GM12878 (cell line): ENCODE results near the gene SLC25A13. TPM values are rescaled to one million over a fixed set of nuclear protein-coding genes. Genes with fewer than 3 reads are reported as not detected.
"Not testable (repeated sequence)": the region's sequence is repeated elsewhere in the genome, so short reads cannot be mapped to it uniquely, and the experiment has no call there.

Source experiments
- ATAC-seq: fragments of 200-7000 bp; cut with Tn5 transposase; 3 replicates; pipeline ENCODE4 v1.9.1; 2020; ENCODE audit warnings: mild to moderate bottlenecking, moderate library complexity
- BruUV-seq: library from RNA; stranded (reverse); fragments of 400-500 nt; replicated peaks from 2 replicates; lab custom pipeline; 2021; lab: Mats Ljungman, UMichigan
- CTCF ChIA-PET: fragments of 300-600 bp; sonication (Branson Sonifier 250); formaldehyde crosslinking; extraction: SDS; loops from one replicate; lab custom pipeline; 2021; ENCODE audit warnings: inconsistent platforms; lab: Yijun Ruan, JAX
- POLR2A ChIA-PET: fragments of 350-600 bp; formaldehyde crosslinking; extraction: SDS; loops from one replicate; lab custom pipeline; 2021; ENCODE audit warnings: inconsistent platforms; lab: Charles Lee
- RAD21 ChIA-PET: fragments of 300-600 bp; sonication (Branson Sonifier 250); formaldehyde crosslinking; loops from one replicate; lab custom pipeline; 2023; ENCODE audit warnings: antibody characterized with exemption; ENCODE audit not compliant: unreplicated experiment; lab: Charles Lee
- SMC1A ChIA-PET: fragments of 300-600 bp; sonication (Branson Sonifier 250); formaldehyde crosslinking; loops from one replicate; lab custom pipeline; 2023; ENCODE audit not compliant: unreplicated experiment, uncharacterized antibody; lab: Charles Lee
- DNase-seq: peaks from one replicate; pipeline ENCODE4 v3.0.0-alpha.2; 2011; ENCODE audit warnings: low read depth, low spot score
- FAIRE-seq: peaks from 3 replicates; lab custom pipeline; 2011; peaks lifted over from hg19 to GRCh38; lab: Jason Lieb, UNC
- H2AFZ ChIP-seq: 2 replicates; pipeline ENCODE4 v1.6.0; 2011; ENCODE audit warnings: low read depth, low read length, control low read depth; ENCODE audit not compliant: control insufficient read depth
- H3K27ac ChIP-seq: 2 replicates; pipeline ENCODE4 v1.5.1; 2011; ENCODE audit warnings: control low read depth; ENCODE audit not compliant: control insufficient read depth, insufficient read depth
- H3K27me3 ChIP-seq, 2 experiments: replicated peaks in 1 of 2; 2 replicates each; pipeline versions ENCODE4 v1.6.0 to v1.6.1; 2011; ENCODE audit warnings: low read length in 1 of 2; ENCODE audit not compliant: control insufficient read depth in 2 of 2, insufficient read depth in 2 of 2
- H3K36me3 ChIP-seq, 2 experiments: 2 replicates each; pipeline ENCODE4 v1.5.1; 2011; ENCODE audit warnings: low read length in 1 of 2; ENCODE audit not compliant: control insufficient read depth in 2 of 2, insufficient read depth in 2 of 2
- H3K4me1 ChIP-seq: 2 replicates; pipeline ENCODE4 v1.6.1; 2011; ENCODE audit warnings: mild to moderate bottlenecking, low read length, moderate library complexity, mixed read lengths; ENCODE audit not compliant: control insufficient read depth, insufficient read depth
- H3K4me2 ChIP-seq: 2 replicates; pipeline ENCODE4 v1.6.0; 2011; ENCODE audit warnings: control low read depth; ENCODE audit not compliant: control insufficient read depth, insufficient read depth
- H3K4me3 ChIP-seq: fragments of 200-600 bp; sonication (generic); 2 replicates; pipeline ENCODE4 v1.5.1; 2016
- H3K79me2 ChIP-seq: 2 replicates; pipeline ENCODE4 v1.6.0; 2011; ENCODE audit warnings: low read length; ENCODE audit not compliant: control insufficient read depth, insufficient read depth
- H3K9ac ChIP-seq: 2 replicates; pipeline ENCODE4 v1.8.0; 2011; ENCODE audit warnings: low read length, control low read depth, mixed read lengths; ENCODE audit not compliant: control insufficient read depth, insufficient read depth
- H3K9me3 ChIP-seq: replicated peaks from 3 replicates; pipeline ENCODE4 v1.5.1; 2011; ENCODE audit warnings: mild to moderate bottlenecking, low read length; ENCODE audit not compliant: control insufficient read depth, insufficient read depth
- H4K20me1 ChIP-seq: 2 replicates; pipeline ENCODE4 v1.6.0; 2011; ENCODE audit not compliant: control insufficient read depth, insufficient read depth
- BCL3 ChIP-seq: IDR thresholded peaks from 2 replicates; pipeline ENCODE4 v1.6.1; 2011; ENCODE audit warnings: borderline replicate concordance, low read depth, mild to moderate bottlenecking, moderate library complexity, low read length; ENCODE audit not compliant: insufficient read depth, poor library complexity, severe bottlenecking
- BCLAF1 ChIP-seq: fragments of 450-650 bp; IDR thresholded peaks from 2 replicates; pipeline ENCODE4 v1.6.1; 2017; ENCODE audit warnings: antibody characterized with exemption, mild to moderate bottlenecking, moderate library complexity
- BMI1 ChIP-seq: fragments of 450-650 bp; IDR thresholded peaks from 2 replicates; pipeline ENCODE4 v1.6.1; 2016; ENCODE audit warnings: mild to moderate bottlenecking, moderate library complexity, borderline replicate concordance
- EP300 ChIP-seq, 2 experiments: fragments of 150-350 bp in 1 of 2; IDR thresholded peaks; 2 replicates each; pipeline ENCODE4 v1.6.1; 2011 to 2012; ENCODE audit warnings: low read depth in 2 of 2, low read length in 2 of 2, borderline replicate concordance in 1 of 2, improper control_type of control experiment in 1 of 2, inconsistent platforms in 1 of 2; ENCODE audit not compliant: control insufficient read depth in 1 of 2
- RFX5 ChIP-seq: IDR thresholded peaks from 2 replicates; pipeline ENCODE4 v1.6.1; 2011; ENCODE audit warnings: low read depth, low read length, improper control_type of control experiment
- SIX5 ChIP-seq: IDR thresholded peaks from 2 replicates; pipeline ENCODE4 v1.6.1; 2011; ENCODE audit warnings: mild to moderate bottlenecking, low read depth, low read length, moderate library complexity; ENCODE audit not compliant: severe bottlenecking
- SP1 ChIP-seq: IDR thresholded peaks from one replicate; pipeline ENCODE4 v1.6.1; 2011; ENCODE audit warnings: low read depth, low read length
- WGBS: methylation state at CpG from one replicate; pipeline ENCODE4 v1.1.6; 2016; ENCODE audit warnings: low lambda C conversion rate; ENCODE audit not compliant: insufficient replicate concordance, insufficient coverage; ENCODE audit errors: missing lambda C conversion rate; 5-methylcytosine and 5-hydroxymethylcytosine counted together
- in situ Hi-C: fragments of 300-500 bp; cut with MboI; formaldehyde crosslinking; loops from 9 replicates; pipeline ENCODE4 v1.14.3; 2018; ENCODE audit warnings: mixed read lengths
- intact Hi-C: fragments of 100-400 bp; cut with micrococcal nuclease; formaldehyde crosslinking; loops from one replicate; pipeline ENCODE4 v1.14.2; 2022; ENCODE audit not compliant: unreplicated experiment
- polyA plus RNA-seq, 11 experiments: library from polyadenylated mRNA; depleted of rRNA in 4 of 11; unstranded in 6 of 11; stranded (reverse) in 5 of 11; fragments of >200 nt; fragmentation: Nextera tagmentation in 4 of 11; fragmentation: Illumina TruSeq in 1 of 11; extraction: Ambion mirVana in 4 of 11; extraction: Trizol in 1 of 11; gene quantifications; 1 replicate in 1 of 11; 2 replicates in 10 of 11; pipeline versions ENCODE4 v1.2.1 to v1.2.3, GENCODE V29; 2011 to 2016; ENCODE audit warnings: inconsistent platforms in 2 of 11, missing spikeins in 2 of 11, low read depth in 1 of 11
- total RNA-seq, 4 experiments: library from RNA; depleted of rRNA in 3 of 4; stranded (reverse); fragments of >200 nt in 3 of 4; fragmentation: Illumina TruSeq in 1 of 4; extraction: Trizol in 1 of 4; gene quantifications; 2 replicates each; pipeline versions ENCODE4 v1.2.1 to v1.2.3, GENCODE V29; 2013 to 2021
- TF ChIP-seq, protein P1 (sequence below): fragments of 450-650 bp; IDR thresholded peaks from 2 replicates; pipeline ENCODE4 v1.6.1; 2017; ENCODE audit warnings: mild to moderate bottlenecking

Gene SLC25A13
- total and polyA plus RNA-seq, 10 of the 15 experiments (the other 5 are each of a cell fraction or from before 2014, with no cell fraction given) = 7.0 to 24.7 (median 18.6) TPM

DNA sequence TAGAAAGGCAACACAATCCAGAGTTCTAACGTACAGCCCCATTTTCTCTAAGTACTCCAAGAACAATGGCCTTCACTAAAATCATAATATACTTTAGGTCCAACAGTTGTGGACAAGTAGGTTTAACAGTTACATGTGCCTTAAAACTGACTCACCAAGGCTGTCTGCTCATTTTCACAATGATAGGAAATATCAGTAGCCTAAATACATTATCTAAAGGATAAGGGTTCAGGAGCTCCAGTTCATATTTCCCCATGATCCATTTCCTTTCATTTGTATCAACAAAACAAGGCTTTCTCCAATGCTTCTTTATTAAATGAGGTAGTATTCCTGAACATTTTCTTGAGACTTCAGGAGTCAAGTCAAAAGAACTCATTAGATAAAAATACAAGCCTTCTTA lies 164.0 kb downstream of the SLC25A13 start (continued):
- no peak for TF ChIP-seq EP300 (IDR thresholded peaks at IDR 0.05; ENCODE audit: borderline replicate concordance in 1 of 2, control insufficient read depth in 1 of 2, low read depth in 2 of 2, low read length in 2 of 2)
- no peak for TF ChIP-seq RFX5
- no peak for TF ChIP-seq SIX5
- TF ChIP-seq, all 136 proteins: peak for 0

DNA sequence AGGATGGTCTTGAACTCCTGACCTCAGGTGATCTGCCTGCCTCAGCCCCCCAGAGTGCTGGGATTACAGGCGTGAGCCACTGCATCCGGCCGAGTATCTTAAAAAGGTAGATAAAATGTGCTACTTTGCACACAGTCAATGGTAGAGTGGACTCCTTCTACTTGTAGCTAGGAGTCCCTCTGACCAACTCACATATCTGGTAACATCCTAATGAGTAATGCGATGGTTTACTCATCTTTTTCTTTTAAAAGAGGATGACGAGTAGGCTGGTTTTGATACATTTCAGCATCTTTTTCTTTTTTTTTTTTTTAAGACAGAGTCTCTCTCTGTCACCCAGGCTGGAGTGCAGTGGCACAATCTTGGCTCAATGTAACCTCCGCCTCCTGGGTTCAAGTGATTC lies 167.4 kb downstream of the SLC25A13 start:
- BruUV-seq, H3K9ac ChIP-seq, H3K36me3 ChIP-seq, in situ Hi-C loops, FAIRE-seq, H3K4me2 ChIP-seq, H4K20me1 ChIP-seq, CTCF ChIA-PET, SMC1A ChIA-PET, H3K79me2 ChIP-seq, H3K27ac ChIP-seq, ATAC-seq, intact Hi-C loops, H3K4me3 ChIP-seq, H3K9me3 ChIP-seq, H2AFZ ChIP-seq, H3K4me1 ChIP-seq, POLR2A ChIA-PET, RAD21 ChIA-PET, H3K27me3 ChIP-seq, DNase-seq: not testable (repeated sequence)
- WGBS = 87% methylated on average over 6 of the region's 6 CpGs

- in situ Hi-C loops (no loop called here), intact Hi-C loops (no loop called here)
- H3K27me3 ChIP-seq = no peaks in the 10 kb centered on the region
- H3K27ac ChIP-seq = no peak overlapping the region
- CTCF ChIA-PET = no interaction called here
- H3K9me3 ChIP-seq = no peaks in the 10 kb centered on the region
- SMC1A ChIA-PET = no interaction called here
- no peak overlapping the region for H3K4me3 ChIP-seq
- FAIRE-seq (no peak), ATAC-seq (no peak), DNase-seq (no peak)
- H2AFZ ChIP-seq = no peak overlapping the region
- H3K79me2 ChIP-seq = no peaks in the 10 kb centered on the region
- no peaks in the 10 kb centered on the region for H3K4me1 ChIP-seq
- no peaks in the 10 kb centered on the region for H4K20me1 ChIP-seq
- no peak overlapping the region for H3K4me2 ChIP-seq
- H3K9ac ChIP-seq = no peak overlapping the region
- 95% methylated on average over 5 of the region's 5 CpGs for WGBS
- POLR2A ChIA-PET = no interaction called here
- H3K36me3 ChIP-seq = no peaks in the 10 kb centered on the region; a peak in 1 of 4 replicates
- RAD21 ChIA-PET = interaction anchor here (0.6 kb wide), 1 partner anchor 281 kb away, joined by 3 read pairs; no protein-coding TSS in a partner anchor
- no TSS peak for BruUV-seq
- TF ChIP-seq BMI1 = no peak
- no peak for TF ChIP-seq BCL3
- no peak for TF ChIP-seq BCLAF1
- TF ChIP-seq, protein P1, sequence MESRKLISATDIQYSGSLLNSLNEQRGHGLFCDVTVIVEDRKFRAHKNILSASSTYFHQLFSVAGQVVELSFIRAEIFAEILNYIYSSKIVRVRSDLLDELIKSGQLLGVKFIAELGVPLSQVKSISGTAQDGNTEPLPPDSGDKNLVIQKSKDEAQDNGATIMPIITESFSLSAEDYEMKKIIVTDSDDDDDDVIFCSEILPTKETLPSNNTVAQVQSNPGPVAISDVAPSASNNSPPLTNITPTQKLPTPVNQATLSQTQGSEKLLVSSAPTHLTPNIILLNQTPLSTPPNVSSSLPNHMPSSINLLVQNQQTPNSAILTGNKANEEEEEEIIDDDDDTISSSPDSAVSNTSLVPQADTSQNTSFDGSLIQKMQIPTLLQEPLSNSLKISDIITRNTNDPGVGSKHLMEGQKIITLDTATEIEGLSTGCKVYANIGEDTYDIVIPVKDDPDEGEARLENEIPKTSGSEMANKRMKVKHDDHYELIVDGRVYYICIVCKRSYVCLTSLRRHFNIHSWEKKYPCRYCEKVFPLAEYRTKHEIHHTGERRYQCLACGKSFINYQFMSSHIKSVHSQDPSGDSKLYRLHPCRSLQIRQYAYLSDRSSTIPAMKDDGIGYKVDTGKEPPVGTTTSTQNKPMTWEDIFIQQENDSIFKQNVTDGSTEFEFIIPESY = no peak
- TF ChIP-seq SP1 = no peak
These were observed 169.2 kb downstream of the SLC25A13 start for GRCh38 chr7:96152706-96153105.
